IPS-11a (cell line): ENCODE results near the gene LRRC7.

ENCODE experiments used
- H3K4me3 ChIP-seq: one replicate; pipeline ENCODE4 v1.5.1; 2013; ENCODE audit warnings: low read depth, low read length, control low read depth

LRRC7 gene

DNA sequence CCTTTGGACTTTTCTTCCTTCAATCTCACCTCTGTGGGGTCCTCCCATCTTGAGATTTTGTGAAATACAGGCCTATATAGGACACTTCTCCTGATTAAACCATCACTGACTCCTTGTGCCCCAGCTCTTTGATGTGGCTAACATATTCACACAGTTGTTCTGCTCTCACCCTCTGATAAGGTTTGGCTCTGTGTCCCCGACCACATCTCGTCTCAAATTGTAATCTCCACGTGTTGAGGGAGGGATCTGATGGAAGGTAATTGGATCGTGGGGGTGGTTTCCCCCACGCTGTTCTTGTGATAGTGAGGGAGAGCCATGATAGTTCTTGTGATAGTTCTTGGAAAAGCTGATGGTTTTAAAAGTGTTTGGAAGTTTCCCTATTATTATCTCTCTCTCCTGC is 19.7 kb downstream of the LRRC7 start:
- H3K4me3 ChIP-seq: no peak overlapping the region

DNA sequence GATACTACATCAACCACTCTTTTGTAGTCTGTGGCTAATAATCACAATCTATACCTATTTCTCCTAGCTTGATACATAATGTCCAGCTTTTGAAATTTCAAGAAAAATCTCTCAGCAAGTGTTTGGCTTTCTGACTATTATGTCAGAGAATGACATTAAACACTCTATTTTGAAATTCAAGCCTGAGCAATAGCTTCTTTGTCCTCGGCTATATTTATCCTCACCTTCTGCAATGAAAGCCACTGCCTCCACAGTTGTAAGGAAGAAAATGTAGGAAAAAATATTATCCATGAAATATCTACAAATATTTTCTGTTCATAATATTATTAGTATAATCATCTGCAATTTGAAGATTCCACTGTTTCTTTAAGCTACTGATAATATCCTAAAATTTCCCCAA is 22.1 kb downstream of the LRRC7 start:
- no peak overlapping the region for H3K4me3 ChIP-seq

DNA sequence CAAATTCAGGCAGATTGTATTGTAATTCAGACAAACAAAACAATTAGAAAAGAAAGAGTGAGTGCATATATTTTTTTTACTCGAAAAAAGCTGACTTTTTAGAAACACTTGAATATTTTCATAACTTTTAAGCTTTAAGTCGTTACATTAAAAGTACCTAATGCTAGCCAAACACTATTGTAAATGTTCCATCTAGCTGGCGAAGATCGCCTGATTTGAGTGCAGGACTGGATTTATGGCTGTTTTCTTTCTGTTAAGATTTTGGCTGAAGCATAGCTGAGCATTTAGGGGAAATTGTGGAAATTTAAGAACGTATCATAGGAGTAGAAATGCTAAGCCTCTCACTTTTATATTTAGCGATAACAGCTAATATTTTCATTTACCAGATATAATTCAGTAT is 24.6 kb downstream of the LRRC7 start:
- no peak overlapping the region for H3K4me3 ChIP-seq

DNA sequence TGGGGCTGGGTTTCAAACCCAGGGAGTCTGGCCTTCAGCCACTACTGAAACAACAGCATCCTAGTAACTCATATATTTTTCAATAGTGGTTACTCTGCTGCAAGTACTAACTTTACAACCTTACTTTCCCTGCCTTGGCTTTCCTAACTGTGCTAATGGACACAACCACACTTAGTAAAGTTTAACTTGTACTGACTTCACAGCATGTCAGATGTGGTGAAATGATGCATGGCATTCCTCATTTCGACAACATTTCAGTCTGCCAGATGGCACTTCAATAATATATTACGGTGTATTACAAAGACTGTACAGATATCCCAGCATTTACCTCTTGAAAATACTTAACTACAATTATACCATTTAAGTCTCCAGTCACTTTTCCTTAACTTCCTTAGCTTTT is 27.8 kb downstream of the LRRC7 start:
- no peak overlapping the region for H3K4me3 ChIP-seq

DNA sequence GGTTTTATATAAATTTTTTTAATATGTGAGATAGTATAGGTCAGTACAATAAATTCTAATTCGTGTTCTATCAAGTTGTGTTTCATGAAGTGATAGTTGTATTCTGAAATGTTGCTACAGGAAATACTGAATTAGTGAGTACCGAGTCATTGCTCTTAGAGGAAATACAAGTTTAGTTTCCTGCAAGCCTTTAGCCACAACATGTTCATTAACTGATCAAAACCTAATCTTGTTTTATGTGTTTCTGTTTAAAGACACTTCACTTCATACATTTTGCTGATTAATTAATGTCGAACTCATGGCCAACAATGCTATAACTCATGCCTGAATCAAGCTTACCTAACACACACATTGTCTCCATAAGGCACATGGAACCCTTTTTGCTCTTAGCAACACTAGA is 43.6 kb downstream of the LRRC7 start:
- H3K4me3 ChIP-seq: no peak overlapping the region

DNA sequence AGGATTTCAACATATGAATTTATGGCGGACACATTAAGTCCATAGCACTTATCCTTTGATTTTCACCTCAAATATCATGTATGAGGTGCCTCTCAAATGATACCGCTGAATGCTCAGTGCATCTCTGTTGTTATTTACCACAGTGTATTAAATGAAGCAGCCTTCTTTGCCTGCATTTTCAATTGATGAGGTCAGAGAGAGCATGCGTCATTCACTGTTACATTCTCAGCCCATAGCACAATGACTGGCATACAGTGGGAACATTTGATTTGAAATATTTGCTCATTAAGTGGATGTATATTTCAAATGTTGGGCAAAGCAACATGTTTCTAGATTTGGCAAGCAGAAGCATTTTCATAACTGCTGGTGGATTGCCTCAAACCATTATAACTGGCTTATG is 45.7 kb downstream of the LRRC7 start:
- H3K4me3 ChIP-seq: no peak overlapping the region

DNA sequence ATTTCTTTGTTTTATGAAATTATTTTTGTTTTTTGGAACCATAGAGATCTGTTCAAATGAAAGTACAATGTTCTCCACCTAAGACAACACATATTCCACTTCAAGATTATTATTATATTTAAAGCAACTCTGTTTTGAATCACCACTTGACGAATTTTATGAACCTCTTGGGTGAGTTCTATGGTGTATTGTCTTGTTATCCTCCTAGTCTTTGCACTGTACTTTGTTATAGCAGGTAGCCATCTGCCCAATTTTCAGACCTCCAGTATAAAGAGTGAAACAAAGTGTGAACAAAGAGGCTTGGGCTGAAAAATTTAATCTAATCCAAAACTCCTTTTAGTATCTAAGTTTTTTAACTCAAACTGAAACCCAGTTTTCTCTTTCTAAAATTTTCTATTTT is 71.0 kb downstream of the LRRC7 start:
- no peak overlapping the region for H3K4me3 ChIP-seq

DNA sequence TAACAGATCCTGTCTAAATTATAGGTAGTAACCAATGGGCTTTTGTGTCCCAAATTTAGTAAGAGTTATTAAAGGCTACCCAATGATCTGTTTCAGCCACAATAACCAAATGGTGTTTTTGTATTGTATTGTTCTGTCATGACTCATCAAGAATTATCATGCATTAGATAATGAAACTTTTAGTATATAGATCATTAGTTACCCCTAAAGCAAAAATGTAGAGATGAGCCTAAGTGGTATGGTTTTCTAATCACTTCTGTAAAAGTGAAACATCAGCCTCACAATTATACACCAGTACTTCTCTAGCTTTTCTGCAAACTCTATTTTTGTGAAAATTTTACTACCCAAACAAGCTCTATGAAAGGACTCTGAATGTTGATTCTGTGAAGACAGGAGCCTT is 71.4 kb downstream of the LRRC7 start:
- H3K4me3 ChIP-seq: no peak overlapping the region

DNA sequence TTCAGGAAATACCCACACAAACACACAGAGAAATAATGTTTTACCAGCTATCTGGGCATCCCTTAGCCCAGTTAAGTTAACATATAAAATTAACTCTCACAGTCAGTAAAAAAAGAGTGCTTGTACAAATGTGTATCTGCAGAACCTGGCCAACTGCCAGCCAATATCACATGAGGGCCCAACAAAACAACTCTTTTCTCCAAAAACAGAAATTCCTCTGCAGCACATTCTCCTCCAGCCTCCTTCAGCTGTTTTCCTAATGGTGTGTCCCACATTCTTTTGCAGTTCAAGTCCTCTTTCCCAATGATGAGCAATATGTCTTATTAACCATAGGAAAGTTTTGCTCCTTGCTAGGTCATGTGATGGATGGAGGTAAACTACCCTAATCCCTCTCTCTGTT is 75.5 kb downstream of the LRRC7 start:
- no peak overlapping the region for H3K4me3 ChIP-seq

DNA sequence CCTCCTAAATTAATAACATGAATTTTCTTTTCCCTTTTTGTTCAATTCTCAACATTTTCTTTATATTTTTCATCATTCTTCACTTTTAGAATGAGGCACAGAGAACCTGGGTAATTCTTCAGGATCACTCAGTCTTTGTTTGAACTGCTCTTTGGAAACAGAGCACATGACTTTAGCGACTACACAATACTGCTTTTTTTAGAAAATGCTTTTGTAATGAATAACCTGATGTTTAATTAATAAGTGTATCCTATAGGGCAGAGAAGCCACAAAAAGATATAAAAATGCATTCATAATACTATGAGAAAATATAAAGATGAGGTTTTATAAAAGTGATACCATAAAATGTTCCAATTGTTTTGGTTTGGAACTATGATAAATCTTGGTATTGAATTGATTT is 77.8 kb downstream of the LRRC7 start:
- no peak overlapping the region for H3K4me3 ChIP-seq

DNA sequence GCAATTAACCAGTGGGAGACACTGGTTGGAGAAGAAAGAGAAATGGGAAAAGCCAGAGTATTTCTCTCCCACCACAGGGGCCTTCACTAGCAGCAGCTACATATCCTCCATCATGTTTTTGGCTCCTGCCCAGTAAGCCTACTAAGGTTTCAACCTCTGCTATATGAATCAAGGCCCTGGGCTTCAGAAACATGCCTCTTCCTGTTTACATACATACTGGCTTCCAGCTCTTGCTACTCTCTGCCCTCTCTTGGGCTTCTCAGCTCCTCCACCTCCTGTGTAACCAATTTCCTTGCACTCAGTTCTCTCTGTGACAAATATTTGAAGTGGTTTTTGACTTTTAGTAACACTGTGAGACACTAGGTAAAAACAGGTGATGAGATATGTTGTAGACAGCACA is 80.8 kb downstream of the LRRC7 start:
- H3K4me3 ChIP-seq: no peak overlapping the region

DNA sequence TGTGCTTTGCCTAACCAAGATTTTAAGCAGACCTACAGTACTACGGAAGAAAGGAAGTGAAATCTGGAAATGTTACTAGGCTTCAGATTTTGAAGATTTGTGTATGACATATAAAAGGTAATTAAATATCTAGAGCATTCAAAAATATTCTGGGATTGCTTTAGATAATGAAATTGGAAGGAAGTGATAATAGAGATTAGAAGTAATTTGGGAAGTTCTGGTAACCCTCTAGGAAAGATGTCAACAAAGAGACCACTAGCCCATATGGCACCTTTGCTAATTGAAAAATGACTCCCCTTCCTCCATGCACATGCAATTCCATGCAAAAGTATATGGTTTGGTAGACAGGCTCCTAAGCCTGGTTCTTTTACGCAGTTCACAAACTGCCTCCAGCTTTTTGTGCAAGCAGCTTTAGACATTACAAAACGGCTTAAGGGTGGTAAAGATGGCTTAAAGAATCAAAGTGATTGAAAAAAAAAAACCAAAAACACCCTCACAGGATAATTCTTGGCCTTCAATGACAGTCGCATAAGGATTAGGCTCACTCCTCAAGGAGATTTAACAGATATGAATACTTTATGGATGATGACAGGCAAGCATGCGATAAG is 81.8 kb downstream of the LRRC7 start:
- H3K4me3 ChIP-seq: no peak overlapping the region

DNA sequence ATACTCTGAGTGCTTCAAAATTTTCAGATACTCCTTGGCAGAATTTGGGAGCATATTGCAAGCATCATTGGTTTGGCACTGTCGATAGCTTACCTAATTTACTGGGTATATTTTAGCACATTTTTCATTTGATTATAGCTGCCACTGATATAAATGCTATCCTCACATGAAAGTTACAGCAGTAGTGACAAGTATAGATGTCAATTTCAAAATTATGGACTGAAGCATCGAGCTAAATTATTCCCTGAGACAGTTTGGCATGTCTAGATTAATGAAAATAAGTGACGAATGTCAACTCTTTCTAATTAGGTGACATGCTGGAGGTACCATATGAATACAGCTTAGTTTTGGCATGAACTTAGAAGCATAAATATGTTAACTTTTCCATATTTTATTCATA is 83.1 kb downstream of the LRRC7 start:
- H3K4me3 ChIP-seq: no peak overlapping the region

DNA sequence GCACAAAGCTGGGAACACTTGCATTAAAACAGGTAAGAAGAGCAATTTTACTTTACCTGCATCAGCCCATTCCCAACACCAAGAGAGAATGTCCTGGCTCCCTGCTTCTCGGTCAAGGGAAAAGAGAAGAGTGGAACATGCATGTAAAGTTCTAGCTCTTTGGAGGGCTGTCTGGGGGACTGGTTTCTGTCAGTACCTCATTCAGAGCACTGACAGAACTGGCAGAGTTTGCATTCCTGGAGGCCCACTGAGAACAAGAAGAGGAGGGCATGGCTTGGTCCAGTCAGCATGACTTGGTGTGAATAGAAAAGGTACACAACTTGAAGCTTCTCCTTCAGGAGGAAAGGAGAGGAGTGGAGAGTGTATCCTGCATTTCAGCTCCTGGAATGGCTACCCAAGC is 83.9 kb downstream of the LRRC7 start:
- H3K4me3 ChIP-seq: no peak overlapping the region

DNA sequence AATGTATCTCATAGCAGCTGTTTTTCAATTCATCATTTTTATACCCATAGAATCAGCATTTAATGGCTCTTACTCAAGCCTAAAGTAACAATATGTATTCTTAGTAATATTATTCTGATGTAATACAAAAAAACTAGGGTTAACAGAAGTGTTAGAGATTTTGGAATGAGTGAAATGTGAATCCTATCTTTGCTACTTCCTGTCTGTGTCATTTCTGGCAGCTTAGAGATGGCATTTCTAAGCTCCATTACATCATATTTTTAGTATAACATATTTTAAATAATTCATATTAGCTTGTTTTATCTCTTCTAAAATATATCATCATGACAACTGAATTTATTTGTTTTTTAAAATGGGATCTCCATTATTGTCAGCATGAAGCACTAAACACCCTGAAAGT is 90.2 kb downstream of the LRRC7 start:
- no peak overlapping the region for H3K4me3 ChIP-seq

DNA sequence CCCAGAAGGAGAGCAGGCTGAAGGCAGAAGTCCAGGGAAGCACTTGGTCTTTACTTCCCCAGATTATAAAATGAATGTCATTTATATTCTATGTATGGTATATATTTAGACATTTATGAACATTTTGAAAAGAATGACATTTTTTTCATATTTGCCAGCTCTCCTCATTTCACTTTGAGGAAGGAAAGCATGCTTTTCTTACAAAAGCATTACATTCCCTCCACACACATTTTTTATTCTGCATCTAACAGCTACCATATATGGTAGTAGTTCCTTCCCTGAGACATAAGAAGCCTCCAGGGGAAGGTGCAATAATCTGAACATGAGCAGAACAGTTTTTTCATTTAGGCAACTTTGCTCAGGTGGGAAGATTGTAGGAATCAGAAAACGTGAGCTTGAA is 94.0 kb downstream of the LRRC7 start:
- no peak overlapping the region for H3K4me3 ChIP-seq

DNA sequence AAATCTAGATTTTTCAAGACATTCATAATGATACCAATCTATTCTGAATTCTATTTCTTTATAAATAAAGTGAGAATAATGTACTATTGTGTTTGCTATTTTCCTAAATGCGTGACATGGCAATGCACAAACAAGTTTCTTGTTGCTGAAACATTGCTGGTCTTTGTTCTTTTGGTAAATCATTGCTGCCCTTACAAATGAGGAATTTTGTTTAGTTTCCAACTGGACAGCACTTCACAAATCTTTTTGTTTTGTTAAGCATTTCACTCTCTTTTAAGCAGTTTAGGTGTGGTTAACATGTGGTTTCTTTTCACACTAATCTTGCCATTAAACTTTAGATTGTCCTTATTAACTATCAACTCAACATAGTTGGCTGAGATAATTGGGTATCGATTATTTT is 94.6 kb downstream of the LRRC7 start:
- no peak overlapping the region for H3K4me3 ChIP-seq

DNA sequence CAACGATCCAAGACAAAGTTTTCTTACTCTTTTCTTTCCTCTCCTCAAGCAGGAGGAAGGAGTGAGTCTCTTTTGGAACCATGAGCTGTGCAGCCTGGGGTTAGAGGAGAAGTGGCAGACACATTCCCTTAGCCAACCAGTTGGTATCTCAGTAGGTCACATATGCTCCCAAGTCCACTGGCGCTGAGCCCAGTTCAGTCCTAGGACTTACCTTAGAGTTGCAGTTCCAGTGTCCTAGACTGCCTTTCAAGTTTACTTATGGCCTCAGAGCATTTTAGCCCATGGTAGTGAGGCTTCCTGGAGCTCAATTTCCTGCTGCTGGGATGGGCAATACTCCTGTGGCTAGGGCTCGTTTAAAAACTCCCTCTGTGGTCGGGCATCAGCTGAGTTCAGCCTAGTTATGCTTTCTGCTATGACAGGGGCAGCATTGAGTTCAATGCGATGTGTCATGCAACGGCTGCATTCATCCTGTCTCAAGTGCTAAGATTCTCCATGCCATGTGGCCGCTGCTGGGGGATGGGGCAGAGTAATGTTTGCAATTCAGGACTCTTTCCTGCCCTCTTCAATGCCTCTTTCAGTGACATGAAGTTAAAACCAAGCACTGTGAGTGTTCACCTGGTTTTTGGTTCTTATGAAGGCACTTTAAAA is 103.8 kb downstream of the LRRC7 start:
- H3K4me3 ChIP-seq: no peak overlapping the region

DNA sequence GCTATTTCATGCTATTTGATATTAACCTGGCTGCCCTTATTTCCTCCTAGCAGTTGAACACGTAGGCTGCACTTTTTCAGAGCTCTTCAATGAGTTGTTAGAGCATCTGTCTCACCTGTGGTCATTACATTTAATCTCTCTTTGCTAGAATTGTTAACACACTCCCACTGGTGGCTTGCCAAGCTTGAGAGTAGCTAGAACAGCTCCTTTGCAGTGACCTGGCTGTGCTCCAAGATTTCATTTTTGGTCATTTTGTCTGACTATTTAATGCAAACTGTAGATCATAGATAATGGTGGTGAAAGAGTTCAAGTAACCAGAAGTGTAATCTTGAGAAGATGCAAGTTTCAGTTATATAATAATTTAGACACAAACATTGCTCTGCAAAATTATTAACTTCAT is 105.6 kb downstream of the LRRC7 start:
- no peak overlapping the region for H3K4me3 ChIP-seq

DNA sequence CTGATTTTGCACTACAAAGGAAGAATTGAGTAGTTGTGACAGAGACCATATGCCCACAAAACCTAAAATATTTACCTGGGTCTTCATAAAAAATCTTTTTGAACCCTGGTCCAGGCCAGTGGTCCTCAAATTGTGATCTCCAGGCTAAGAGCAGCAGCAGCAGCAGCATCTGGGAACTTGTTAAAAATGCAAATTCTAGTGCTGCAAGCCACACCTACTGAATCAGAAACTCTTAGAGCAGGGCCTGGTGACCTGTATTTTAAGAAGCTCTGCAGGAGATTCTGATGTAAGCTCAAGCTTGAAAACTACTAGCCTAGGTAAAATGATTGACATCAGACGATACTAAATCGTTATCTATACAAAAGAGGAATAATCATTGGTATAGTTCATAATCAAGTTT is 112.2 kb downstream of the LRRC7 start:
- no peak overlapping the region for H3K4me3 ChIP-seq

DNA sequence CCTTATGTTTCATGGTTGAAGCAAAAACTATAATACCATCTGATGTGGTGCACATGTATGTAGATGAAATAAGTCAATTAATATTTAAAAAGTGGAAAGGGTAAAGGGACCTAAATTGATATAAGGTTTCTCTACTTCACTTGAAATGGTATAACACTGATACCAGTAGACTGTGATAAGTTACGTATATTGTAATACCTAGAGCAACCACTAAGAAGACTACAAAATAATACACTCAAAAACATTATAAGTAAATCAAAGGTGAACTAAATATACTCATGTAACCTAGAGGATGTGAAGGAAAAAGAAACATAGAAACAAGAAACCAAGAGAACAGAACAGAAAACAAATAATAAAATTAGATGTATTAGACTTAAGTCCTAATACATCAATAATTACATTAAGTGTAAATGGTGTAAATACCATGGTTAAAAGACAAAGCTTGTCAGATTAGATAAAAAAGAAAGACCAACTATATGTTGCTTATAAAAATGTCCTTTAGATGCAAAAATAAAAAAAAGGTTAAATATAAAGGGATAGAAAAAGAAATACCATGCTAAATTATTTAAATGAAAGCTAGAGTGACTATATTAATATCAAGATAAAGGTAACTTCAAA is 118.8 kb downstream of the LRRC7 start:
- H3K4me3 ChIP-seq: no peak overlapping the region

DNA sequence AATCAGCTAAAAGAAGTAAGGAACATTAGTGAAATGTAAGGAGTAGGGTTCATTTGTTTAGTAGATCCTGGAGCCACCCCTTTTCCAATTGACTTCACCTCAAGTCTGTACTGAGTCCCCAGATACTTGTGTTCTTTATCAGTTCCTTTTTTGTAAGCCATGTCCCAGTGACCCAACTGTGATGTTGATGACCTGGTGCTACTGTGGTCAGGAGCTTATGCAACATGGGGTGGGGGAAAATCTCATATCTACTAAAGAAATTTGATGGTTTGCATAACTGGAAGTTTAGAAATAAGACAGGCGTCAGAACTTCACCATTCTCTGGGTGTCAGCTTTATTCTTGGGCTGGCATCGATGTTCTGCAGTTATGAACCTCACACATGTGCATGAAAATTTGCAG is 120.5 kb downstream of the LRRC7 start:
- no peak overlapping the region for H3K4me3 ChIP-seq

DNA sequence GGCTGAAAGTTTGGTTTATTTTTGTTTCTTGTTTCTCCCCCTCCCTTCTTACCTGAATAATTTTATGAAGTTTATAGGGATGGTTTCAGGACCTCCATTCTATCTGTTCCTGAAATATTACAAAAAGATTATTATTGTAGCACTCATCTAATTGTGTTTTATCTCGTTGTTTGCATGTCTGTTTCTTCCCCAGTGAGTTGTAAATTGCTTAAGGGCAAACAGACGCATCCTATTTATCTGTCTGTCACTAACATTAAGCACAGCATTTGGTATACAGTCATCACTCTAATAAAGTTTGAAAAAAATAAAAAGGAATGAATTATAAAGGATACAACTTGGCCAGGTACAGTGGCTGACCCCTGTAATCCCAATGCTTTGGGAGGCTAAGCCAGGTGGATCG is 123.5 kb downstream of the LRRC7 start:
- H3K4me3 ChIP-seq: no peak overlapping the region
